Fibroblast of mammary gland (primary cell): ENCODE measurements around the gene UQCC3.
A peak's percentile ranks its signal among the peaks of the same experiment; 100 is the strongest.
"Not testable (repeated sequence)": the region's sequence is repeated elsewhere in the genome, so short reads cannot be mapped to it uniquely, and the experiment has no call there.

Experiments used
- DNase-seq: peaks from one replicate; pipeline ENCODE4 v3.0.0-alpha.2; 2010; ENCODE audit warnings: low read depth
- H3K4me3 ChIP-seq: 2 replicates; pipeline ENCODE4 v1.5.1; 2011; ENCODE audit warnings: low read depth, mild to moderate bottlenecking, low read length, moderate library complexity; ENCODE audit not compliant: control insufficient read depth
- TF ChIP-seq, protein P1 (sequence below): conservative IDR thresholded peaks from 2 replicates; pipeline ENCODE4 v1.5.1; 2011; ENCODE audit warnings: low read depth, low read length, inconsistent platforms; ENCODE audit not compliant: control insufficient read depth, insufficient read depth

Gene UQCC3

GRCh38 chr11:62687508-62688396, 16.3 kb downstream of the UQCC3 start:
- TF ChIP-seq, protein P1, sequence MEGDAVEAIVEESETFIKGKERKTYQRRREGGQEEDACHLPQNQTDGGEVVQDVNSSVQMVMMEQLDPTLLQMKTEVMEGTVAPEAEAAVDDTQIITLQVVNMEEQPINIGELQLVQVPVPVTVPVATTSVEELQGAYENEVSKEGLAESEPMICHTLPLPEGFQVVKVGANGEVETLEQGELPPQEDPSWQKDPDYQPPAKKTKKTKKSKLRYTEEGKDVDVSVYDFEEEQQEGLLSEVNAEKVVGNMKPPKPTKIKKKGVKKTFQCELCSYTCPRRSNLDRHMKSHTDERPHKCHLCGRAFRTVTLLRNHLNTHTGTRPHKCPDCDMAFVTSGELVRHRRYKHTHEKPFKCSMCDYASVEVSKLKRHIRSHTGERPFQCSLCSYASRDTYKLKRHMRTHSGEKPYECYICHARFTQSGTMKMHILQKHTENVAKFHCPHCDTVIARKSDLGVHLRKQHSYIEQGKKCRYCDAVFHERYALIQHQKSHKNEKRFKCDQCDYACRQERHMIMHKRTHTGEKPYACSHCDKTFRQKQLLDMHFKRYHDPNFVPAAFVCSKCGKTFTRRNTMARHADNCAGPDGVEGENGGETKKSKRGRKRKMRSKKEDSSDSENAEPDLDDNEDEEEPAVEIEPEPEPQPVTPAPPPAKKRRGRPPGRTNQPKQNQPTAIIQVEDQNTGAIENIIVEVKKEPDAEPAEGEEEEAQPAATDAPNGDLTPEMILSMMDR: no peak
- DNase-seq: no peak
- H3K4me3 ChIP-seq: peak overlapping the region; percentile 45

DNA sequence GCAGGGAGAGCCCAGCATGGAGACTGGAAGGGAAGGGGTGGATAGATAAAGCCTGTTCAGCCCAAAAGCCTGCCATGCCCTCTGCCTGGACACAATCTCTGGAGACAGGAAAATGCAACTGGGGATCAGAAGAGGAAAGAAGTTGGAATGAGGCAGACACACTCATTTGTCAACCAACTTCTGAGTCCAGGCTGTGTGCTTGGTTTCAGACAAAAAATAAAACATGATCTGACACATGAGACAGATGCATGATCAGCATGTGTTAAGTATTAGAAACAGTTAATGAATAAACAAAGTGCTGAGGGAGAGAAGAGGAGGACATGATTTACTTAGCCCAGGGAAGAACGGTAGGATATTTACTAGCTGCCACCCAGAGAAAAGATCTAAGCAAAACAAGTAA, 17.0 kb downstream of the UQCC3 start:
- TF ChIP-seq, protein P1: no peak
- peak overlapping the region; percentile 45 for H3K4me3 ChIP-seq
- peak; percentile 30 for DNase-seq

DNA sequence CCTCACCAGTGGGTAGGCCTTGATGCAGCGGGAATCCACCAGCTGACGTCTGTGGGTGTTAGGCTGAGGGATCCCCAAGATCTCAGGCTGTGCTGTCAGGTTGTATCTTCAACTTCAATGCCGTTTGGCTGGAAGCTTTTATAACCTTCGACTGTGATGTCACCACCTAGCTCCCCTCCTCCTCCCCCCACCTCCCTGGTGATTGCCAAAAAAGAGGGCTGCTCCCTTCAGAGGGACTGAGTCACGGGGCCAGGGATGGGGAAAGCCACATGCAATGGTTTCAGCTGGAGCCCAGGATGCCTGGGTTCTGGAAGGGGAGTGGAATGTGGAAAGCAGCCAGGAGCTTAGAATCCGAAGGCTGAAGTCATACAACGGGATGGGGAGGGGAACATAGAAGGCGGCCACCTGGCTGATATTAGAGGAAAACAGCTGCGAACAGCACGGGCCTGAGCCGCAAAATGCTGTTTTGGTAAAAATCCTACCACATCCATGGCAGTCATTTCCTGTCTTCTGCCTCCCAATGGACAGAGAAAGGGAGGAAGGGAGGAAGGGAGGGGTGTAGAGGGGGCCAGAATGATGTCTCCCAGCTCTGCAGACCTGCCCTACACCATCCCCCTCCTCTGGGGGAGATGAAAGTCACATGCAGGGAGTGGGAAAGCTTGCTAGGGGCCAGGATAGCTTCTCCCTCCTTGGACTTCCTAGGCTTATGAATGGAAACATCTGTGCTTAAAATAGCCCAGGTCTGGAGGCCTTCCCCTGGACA, 18.1 kb downstream of the UQCC3 start, which contains the start of gene LRRN4CL:
Gene LRRN4CL (minus strand): TSS at position 110 of the 763 bp plus-strand sequence. CDS start 1,022 bp downstream, outside the sequence.
- peak; percentile 97 for DNase-seq
- TF ChIP-seq, protein P1: no peak
- H3K4me3 ChIP-seq: peak within 1 kb of the TSS; percentile 45

GRCh38 chr11:62693624-62694023, 22.2 kb downstream of the UQCC3 start:
- DNase-seq, H3K4me3 ChIP-seq: not testable (repeated sequence)

GRCh38 chr11:62694455-62695167, 23.1 kb downstream of the UQCC3 start:
- DNase-seq: peak; percentile 92
- TF ChIP-seq, protein P1: peak; percentile 93
- H3K4me3 ChIP-seq: no peak overlapping the region

DNA sequence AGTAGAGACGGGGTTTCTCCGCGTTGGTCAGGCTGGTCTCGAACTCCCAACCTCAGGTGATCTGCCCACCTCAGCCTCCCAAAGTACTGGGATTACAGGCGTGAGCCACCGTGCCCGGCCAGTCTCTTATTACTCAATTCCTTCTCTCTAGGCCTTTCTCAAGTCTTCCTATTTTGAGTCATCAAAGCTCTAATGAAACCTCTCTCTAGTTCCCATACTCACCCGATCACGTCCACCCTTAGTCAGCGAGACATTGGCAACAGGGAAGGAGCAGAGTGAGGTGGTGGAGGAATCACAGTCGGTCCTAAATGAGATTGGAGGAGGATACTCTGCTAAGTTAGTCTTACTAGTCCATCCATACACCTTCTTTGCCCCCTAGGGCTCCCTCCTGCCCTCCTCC, 30.8 kb downstream of the UQCC3 start:
- TF ChIP-seq, protein P1: no peak
- no peak overlapping the region for H3K4me3 ChIP-seq
- peak; percentile 68 for DNase-seq

- H3K4me3 ChIP-seq, DNase-seq: not testable (repeated sequence)
Measured at GRCh38 chr11:62703921-62704320, 32.4 kb downstream of the UQCC3 start.
